GM19397 (cell line): ENCODE results near the gene CBLB.
A peak's percentile ranks its signal among the peaks of the same experiment; 100 is the strongest.

Experiments
- ATAC-seq: cut with Tn5 transposase; IDR thresholded peaks from one replicate; pipeline ENCODE4 v1.9.1; 2021; ENCODE audit warnings: mild to moderate bottlenecking, moderate library complexity; ENCODE audit not compliant: unreplicated experiment

The CBLB gene

GRCh38 chr3:105847865-105848264 is 20.9 kb downstream of the CBLB start:
- no peak for ATAC-seq

- no peak for ATAC-seq
Measured at GRCh38 chr3:105847452-105847851, 21.4 kb downstream of the CBLB start.

- ATAC-seq, result no peak
Measured at GRCh38 chr3:105846809-105847208, 22.0 kb downstream of the CBLB start.

- no peak for ATAC-seq
Measured at GRCh38 chr3:105845488-105845887, 23.3 kb downstream of the CBLB start.

GRCh38 chr3:105844704-105845103 is 24.1 kb downstream of the CBLB start:
- ATAC-seq, result no peak

GRCh38 chr3:105843994-105844393 is 24.8 kb downstream of the CBLB start:
- no peak for ATAC-seq

- ATAC-seq, result no peak
Measured at GRCh38 chr3:105842943-105843342, 25.9 kb downstream of the CBLB start.

GRCh38 chr3:105842449-105842848 is 26.4 kb downstream of the CBLB start:
- no peak for ATAC-seq

GRCh38 chr3:105837947-105838346 is 30.9 kb downstream of the CBLB start:
- no peak for ATAC-seq

- ATAC-seq, result peak; percentile 94
Measured at GRCh38 chr3:105837143-105837740, 31.6 kb downstream of the CBLB start.

- no peak for ATAC-seq
Measured at GRCh38 chr3:105836533-105836932, 32.3 kb downstream of the CBLB start.

GRCh38 chr3:105835606-105836005 is 33.2 kb downstream of the CBLB start:
- ATAC-seq, result no peak

GRCh38 chr3:105834768-105835167 is 34.0 kb downstream of the CBLB start:
- no peak for ATAC-seq

GRCh38 chr3:105832644-105833043 is 36.2 kb downstream of the CBLB start:
- no peak for ATAC-seq

- no peak for ATAC-seq
Measured at GRCh38 chr3:105830836-105831235, 38.0 kb downstream of the CBLB start.

- ATAC-seq, result no peak
Measured at GRCh38 chr3:105829871-105830622, 38.8 kb downstream of the CBLB start.

- ATAC-seq, result no peak
Measured at GRCh38 chr3:105829229-105829628, 39.6 kb downstream of the CBLB start.

- ATAC-seq, result no peak
Measured at GRCh38 chr3:105828703-105829102, 40.1 kb downstream of the CBLB start.

GRCh38 chr3:105827959-105828358 is 40.9 kb downstream of the CBLB start:
- ATAC-seq, result no peak

- no peak for ATAC-seq
Measured at GRCh38 chr3:105826778-105827634, 41.8 kb downstream of the CBLB start.

- ATAC-seq, result no peak
Measured at GRCh38 chr3:105824129-105824528, 44.7 kb downstream of the CBLB start.
